IPS-11a (cell line): Measurements from ENCODE around the gene SCUBE1.

Experiments used
- H3K4me3 ChIP-seq: one replicate; pipeline ENCODE4 v1.5.1; 2013; ENCODE audit warnings: low read depth, low read length, control low read depth

The SCUBE1 gene

DNA sequence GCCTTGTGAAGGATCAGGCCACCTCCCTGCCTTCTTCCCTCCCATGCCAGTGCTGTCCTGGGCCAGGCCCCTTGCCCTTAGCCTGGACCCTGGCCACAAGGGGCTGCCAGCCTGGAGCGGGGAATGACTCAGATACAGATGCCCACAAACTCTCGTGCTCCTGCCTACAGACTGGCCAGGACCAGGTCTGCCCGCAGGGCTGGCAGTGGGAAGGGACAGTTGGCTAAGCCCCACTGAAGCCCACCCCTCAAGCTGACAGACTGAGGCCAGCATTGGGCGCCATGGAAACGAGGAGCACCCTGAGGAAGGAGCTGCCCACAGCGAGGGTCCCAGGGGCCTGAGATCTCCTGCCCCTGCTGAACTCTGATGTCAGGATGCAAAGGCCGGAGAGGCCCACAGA is 14.1 kb downstream of the SCUBE1 start:
- H3K4me3 ChIP-seq: no peak overlapping the region

- H3K4me3 ChIP-seq: no peak overlapping the region
Measured at GRCh38 chr22:43327157-43327438, 16.1 kb downstream of the SCUBE1 start.

DNA sequence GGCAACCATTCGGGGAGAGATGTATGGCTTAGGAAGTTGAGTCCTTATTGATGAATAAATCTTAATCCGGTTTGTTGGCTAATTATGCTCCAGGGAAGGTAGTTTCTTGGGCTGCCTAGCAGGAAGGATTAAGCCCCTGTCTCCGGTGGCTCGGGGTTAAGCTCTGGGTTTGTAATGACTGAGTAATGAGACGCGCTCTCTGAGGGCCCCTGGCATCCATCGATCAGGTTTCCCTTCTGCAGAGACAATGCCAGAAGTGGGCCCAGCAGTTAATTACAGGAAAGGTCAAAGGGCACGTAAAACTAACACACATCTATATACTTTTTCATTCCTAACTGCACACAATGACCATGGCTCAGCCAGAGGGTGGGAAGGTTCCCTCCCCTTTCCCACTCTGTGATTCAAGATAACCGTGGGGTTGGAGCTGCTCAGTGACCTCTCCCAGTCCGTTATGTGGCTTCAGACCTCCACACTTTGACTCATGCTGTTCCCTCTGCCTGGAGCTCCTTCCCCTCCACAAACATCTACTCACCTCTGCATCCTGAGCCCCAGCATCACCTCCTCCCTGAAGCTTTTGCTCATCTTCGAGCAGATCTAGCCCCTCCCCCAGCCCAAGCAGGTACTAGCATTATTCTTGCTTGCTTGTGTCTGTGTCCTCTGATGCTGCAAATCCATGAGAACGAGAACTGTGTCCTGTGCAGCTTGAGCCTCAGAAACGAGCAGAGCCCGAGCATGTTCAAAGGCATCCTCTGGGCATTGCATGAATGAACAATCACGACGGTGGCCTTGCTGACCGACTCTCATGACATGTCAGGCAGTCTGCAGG is 16.6 kb downstream of the SCUBE1 start:
- H3K4me3 ChIP-seq: no peak overlapping the region

DNA sequence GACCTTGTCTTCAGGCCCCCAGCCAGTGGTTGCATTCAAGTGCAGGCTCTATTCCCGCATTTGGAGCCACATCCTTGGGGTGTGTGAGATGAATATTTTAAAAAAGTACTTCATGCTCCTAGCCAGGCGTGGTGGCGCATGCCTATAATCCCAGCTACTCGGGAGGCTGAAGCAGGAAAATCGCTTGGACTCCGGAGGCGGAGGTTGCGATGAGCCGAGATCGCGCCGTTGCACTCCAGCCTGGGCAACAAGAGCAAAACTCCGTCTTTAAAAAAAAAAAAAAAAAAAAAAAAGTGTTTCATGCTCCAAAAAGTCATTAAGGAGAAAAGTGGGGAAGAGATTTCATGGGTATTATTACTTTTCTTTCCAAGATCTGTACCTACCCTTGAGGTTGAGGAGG is 18.0 kb downstream of the SCUBE1 start:
- no peak overlapping the region for H3K4me3 ChIP-seq

DNA sequence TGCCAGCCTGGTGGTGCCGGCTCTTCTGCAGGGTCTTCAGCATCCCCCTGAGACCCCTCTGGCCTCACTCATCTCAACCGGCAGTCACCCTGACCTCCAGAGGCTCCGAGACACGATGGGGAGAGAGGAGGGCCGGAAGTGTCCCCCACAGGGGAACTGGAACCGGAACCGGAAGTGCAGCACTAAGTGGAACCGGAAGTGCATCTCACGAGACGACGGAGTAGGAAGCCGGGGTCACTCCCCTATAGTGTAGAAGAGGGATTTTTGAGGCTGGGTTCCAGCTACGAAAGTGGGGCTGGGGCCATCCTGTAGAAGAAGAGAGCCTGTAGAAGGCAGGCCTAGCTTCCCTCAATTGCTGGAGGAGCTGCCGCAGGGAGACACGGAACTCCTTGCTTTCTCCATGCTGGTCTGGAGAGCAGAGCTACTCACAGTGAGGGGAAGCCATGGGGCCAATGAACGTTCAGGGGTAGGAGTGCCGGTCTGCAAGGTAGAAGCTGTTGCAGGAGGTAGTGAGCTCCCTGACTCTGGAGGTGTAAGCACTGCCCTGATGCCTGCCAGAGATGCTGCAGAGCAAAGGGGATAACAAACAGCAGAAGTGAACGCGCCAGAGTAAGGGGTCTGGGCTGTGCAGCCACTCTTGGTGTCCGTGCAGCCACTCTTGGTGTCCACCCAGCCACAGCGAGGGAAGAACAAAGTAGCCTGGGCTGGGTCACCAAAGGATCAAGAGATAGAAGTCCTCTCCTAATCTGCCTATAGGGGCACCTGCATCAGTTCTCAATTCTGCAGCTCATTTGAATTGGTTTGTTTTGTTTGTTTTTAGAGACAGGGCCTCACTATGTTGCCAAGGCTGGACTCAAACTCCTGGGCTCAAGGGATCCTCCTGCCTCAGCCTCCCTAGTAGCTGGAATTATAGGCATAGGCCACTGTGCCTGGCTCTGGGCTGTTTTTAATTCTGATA is 21.9 kb downstream of the SCUBE1 start:
- no peak overlapping the region for H3K4me3 ChIP-seq

- H3K4me3 ChIP-seq: no peak overlapping the region
Measured at GRCh38 chr22:43319661-43320486, 23.3 kb downstream of the SCUBE1 start.

- no peak overlapping the region for H3K4me3 ChIP-seq
Measured at GRCh38 chr22:43317239-43317638, 25.9 kb downstream of the SCUBE1 start.

DNA sequence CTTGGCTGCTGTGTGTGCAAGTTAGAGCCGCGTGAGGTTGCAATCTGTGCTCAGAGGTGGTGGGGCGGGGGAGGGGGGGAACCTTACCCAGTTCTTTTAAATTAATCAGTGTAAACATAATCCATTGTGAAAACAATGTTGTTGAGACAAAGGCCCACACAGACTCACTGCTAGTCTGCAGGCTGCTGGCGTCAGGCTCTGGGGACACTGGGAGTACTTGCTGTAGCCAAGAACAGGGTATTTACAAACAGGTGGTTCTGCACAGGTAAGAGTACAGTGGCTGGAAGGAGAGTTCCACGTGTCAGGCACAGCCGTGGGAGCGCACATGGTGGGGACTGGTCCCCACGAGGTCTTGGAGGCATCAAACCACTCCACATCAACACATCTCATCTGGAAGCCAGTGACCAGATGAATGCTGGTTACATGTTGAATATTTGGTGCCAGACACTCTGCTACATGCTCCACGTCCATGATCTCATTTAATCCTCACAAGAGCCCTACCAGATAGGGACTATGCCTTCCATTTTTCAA is 27.4 kb downstream of the SCUBE1 start:
- no peak overlapping the region for H3K4me3 ChIP-seq

- H3K4me3 ChIP-seq: no peak overlapping the region
Measured at GRCh38 chr22:43314611-43315010, 28.6 kb downstream of the SCUBE1 start.

GRCh38 chr22:43313890-43314474 is 29.2 kb downstream of the SCUBE1 start:
- no peak overlapping the region for H3K4me3 ChIP-seq

DNA sequence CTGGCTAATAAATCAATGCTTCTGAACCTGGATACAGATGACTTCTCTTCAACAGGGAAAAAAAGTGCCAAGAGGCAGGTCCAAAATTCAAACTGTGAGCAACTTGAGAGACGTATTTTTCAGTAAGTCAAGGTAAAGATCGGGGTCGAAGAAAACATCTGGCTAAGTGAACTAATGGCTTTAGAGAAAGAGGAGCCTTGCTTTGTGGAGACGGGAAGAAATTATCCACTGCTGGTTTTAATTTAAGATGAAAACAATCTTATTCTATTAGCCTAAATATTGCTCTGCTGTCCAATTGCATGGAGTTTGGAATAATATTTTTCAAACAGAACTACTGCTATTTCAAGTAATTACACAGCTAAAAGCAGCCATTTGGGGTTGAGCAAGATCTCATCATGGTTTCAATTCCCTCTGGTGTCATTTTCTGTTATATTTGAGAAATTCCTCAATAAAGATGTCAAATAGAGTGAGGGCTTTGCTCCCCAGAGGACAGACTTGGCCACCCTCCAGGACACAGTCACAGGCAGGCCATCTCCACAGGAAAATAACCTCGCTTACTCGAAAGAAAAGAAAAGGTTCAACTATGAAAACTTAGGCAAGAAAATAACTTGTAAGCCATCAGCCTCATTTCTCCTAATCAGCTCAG is 29.8 kb downstream of the SCUBE1 start:
- no peak overlapping the region for H3K4me3 ChIP-seq

GRCh38 chr22:43312608-43313007 is 30.6 kb downstream of the SCUBE1 start:
- no peak overlapping the region for H3K4me3 ChIP-seq

GRCh38 chr22:43310798-43311197 is 32.4 kb downstream of the SCUBE1 start:
- no peak overlapping the region for H3K4me3 ChIP-seq

DNA sequence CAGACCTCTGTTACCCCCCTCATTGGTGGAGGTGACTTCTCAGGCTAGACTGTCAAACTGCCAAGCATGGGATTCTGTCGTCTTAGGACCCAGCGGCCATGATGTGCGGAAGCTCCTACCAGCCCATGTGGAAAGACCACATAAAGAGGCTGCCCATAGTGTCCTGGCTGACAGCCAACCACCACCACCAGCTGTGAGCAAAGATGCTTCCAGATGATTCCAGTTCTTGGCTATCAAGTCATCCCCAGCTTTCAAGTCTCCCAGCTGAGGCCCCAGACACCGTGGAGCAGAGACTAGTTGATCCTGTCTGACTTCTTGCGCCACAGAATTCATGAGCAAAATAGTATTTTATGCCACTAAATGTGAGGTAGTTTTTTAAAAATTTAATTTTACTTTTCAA is 32.9 kb downstream of the SCUBE1 start:
- H3K4me3 ChIP-seq: no peak overlapping the region

DNA sequence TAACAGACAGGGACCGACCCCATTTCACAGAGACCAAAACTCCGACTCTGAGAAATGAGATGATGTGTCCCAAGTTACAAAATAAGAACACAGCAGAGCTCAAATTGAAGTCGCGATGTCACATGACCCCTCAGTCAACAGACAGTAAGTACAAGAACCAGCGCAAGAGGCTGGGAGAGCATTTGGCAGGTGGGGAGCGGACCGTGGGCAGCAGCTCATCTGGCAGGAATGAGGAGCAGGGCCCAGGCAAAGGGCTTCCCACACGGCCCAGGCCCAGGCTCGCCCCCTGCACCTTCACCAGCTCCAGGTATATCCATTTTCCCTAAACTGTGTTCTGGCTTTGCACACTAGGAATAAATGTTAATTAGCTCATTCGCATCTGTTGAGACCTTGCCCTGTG is 34.3 kb downstream of the SCUBE1 start:
- H3K4me3 ChIP-seq: no peak overlapping the region

DNA sequence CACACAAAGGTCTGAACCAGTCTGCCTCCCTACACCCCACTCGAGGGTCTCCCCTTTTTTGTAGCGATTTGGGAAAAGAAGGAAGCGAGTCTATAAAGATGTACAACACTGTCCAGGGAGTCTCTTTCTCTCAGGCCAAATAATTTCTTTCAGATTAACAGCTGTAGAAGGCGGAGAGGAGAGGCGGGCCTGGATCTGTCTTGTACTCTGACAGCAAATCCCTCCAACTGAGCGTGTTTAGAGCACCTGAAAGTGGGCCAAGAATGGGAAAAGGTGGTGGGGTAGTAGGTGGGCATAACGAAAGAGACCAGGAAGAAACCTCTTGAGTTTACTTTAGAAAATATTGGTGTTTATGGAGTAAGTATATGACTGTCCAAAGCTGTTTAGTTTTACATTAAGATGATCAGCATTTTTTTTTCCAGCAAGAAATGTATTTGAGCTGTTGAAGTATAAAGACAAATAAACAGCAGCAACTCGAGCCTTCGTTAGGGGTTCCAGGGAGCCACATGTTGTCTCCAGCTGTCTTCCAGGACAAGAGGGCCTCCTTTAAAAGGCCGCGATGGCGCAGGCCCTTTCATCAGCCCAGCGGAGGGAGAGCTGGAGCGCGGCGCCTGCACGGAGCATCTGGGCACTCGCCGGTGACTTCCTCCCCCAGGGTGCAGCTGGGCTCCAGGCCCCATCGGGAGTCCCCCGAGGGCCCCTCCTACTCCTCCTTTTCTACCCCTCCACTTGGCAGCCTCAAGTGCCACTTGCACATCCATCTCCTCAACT is 34.9 kb downstream of the SCUBE1 start:
- H3K4me3 ChIP-seq: no peak overlapping the region

DNA sequence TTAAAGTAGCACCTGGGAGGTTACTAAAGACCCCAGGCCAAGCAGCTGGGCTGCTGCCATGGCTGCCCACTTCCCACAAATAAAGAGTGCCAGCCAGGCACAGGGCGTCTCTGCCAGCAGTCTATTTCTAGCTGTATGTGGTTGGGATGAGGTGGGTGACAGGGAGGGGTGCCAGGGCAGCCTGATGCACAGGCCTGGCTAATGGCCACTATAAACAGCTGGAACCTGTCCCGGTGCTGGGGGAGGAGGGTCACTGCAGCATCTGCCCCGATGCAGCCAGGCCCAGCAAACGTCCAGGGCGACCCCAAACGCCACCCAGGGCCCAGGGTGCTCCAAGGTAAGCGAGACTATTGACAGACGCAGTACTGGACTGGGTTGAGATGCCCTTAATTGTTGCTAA is 37.4 kb downstream of the SCUBE1 start:
- H3K4me3 ChIP-seq: no peak overlapping the region

GRCh38 chr22:43304831-43305590 is 38.2 kb downstream of the SCUBE1 start:
- no peak overlapping the region for H3K4me3 ChIP-seq

- no peak overlapping the region for H3K4me3 ChIP-seq
Measured at GRCh38 chr22:43303751-43304150, 39.4 kb downstream of the SCUBE1 start.
